SK-N-SH treated with all-trans-retinoic acid at 6 μM for 48 hours (cell line): ENCODE measurements around the gene PEDS1.

Experiments
- ATAC-seq: fragments of 200-7000 bp; cut with Tn5 transposase; 3 replicates; pipeline ENCODE4 v1.9.1; 2020; ENCODE audit warnings: mild to moderate bottlenecking, moderate library complexity
- ARNTL ChIP-seq: fragments of 450-650 bp; formaldehyde crosslinking; IDR thresholded peaks from 2 replicates; pipeline ENCODE4 v1.5.0; 2020; ENCODE audit warnings: low read depth, mild to moderate bottlenecking, moderate library complexity, borderline replicate concordance
- CSDC2 ChIP-seq: fragments of 250-450 bp; sonication (Bioruptor Pico); IDR thresholded peaks from 2 replicates; pipeline ENCODE4 v1.5.0; 2020; ENCODE audit warnings: mild to moderate bottlenecking, moderate library complexity
- CSRNP3 ChIP-seq: fragments of 250-450 bp; sonication (Bioruptor Pico); IDR thresholded peaks from 2 replicates; pipeline ENCODE4 v1.5.1; 2021; ENCODE audit warnings: mild to moderate bottlenecking, moderate library complexity
- ISL1 ChIP-seq: fragments of 250-450 bp; sonication (Bioruptor Pico); IDR thresholded peaks from 2 replicates; pipeline ENCODE4 v2.1.2; 2022; ENCODE audit warnings: mild to moderate bottlenecking, moderate library complexity
- OSR1 ChIP-seq: fragments of 250-450 bp; sonication (Bioruptor Pico); IDR thresholded peaks from 2 replicates; pipeline ENCODE4 v1.8.0; 2022; ENCODE audit warnings: moderate library complexity, mild to moderate bottlenecking, inconsistent platforms
- PATZ1 ChIP-seq: fragments of 250-450 bp; sonication (Bioruptor Pico); IDR thresholded peaks from 2 replicates; pipeline ENCODE4 v1.8.0; 2020; ENCODE audit warnings: mild to moderate bottlenecking, moderate library complexity, borderline replicate concordance
- POU6F1 ChIP-seq: fragments of 250-450 bp; sonication (Bioruptor Pico); IDR thresholded peaks from 2 replicates; pipeline ENCODE4 v1.8.0; 2021; ENCODE audit warnings: low read depth, mild to moderate bottlenecking, moderate library complexity, borderline replicate concordance
- PPARA ChIP-seq: fragments of 250-450 bp; sonication (Bioruptor Pico); IDR thresholded peaks from 2 replicates; pipeline ENCODE4 v1.5.0; 2020; ENCODE audit warnings: mild to moderate bottlenecking, borderline replicate concordance
- TOX ChIP-seq: fragments of 250-450 bp; sonication (Bioruptor Pico); IDR thresholded peaks from 2 replicates; pipeline ENCODE4 v1.8.0; 2021; ENCODE audit warnings: mild to moderate bottlenecking, moderate library complexity, borderline replicate concordance
- TSHZ2 ChIP-seq: fragments of 250-450 bp; sonication (Bioruptor Pico); IDR thresholded peaks from 2 replicates; pipeline ENCODE4 v1.5.0; 2020; ENCODE audit warnings: mild to moderate bottlenecking, moderate library complexity
- ZC3H10 ChIP-seq: fragments of 250-450 bp; sonication (Bioruptor Pico); IDR thresholded peaks from 2 replicates; pipeline ENCODE4 v1.5.1; 2021; ENCODE audit warnings: mild to moderate bottlenecking, moderate library complexity
- ZFP3 ChIP-seq: fragments of 250-450 bp; sonication (Bioruptor Pico); IDR thresholded peaks from 2 replicates; pipeline ENCODE4 v1.5.0; 2020; ENCODE audit warnings: mild to moderate bottlenecking, moderate library complexity
- ZFP30 ChIP-seq: fragments of 450-650 bp; formaldehyde crosslinking; IDR thresholded peaks from 2 replicates; pipeline ENCODE4 v1.5.0; 2022; ENCODE audit warnings: mild to moderate bottlenecking, moderate library complexity
- ZNF565 ChIP-seq: fragments of 450-650 bp; formaldehyde crosslinking; conservative IDR thresholded peaks from 2 replicates; pipeline ENCODE4 v1.5.0; 2020; ENCODE audit warnings: low read depth, mild to moderate bottlenecking, moderate library complexity
- ZNF70 ChIP-seq: fragments of 450-650 bp; formaldehyde crosslinking; IDR thresholded peaks from 2 replicates; pipeline ENCODE4 v1.5.0; 2020; ENCODE audit warnings: mild to moderate bottlenecking, moderate library complexity
- ZNF8 ChIP-seq: fragments of 450-650 bp; formaldehyde crosslinking; IDR thresholded peaks from 2 replicates; pipeline ENCODE4 v1.5.0; 2020; ENCODE audit warnings: mild to moderate bottlenecking, moderate library complexity

The PEDS1 gene

GRCh38 chr20:50190251-50191064, 36.9 kb upstream of the PEDS1 start, which contains the start of gene CEBPB:
TSS of gene CEBPB (plus strand) at chr20:50190830. CDS start at chr20:50191034, 204 bp downstream.
- peak; percentile 67 for ATAC-seq
- TF ChIP-seq ZC3H10 (CRISPR knock-in tag) (no peak), ZFP30 (CRISPR knock-in tag) (no peak), ZNF565 (no peak), TOX (CRISPR knock-in tag) (no peak), ZFP3 (CRISPR knock-in tag) (no peak), ARNTL (CRISPR knock-in tag) (no peak), POU6F1 (CRISPR knock-in tag) (no peak), OSR1 (no peak), ZNF70 (CRISPR knock-in tag) (no peak), ISL1 (CRISPR knock-in tag) (no peak), ZNF8 (CRISPR knock-in tag) (no peak), CSRNP3 (no peak), PATZ1 (no peak)

GRCh38 chr20:50189681-50190250, 36.2 kb upstream of the PEDS1 start:
- no peak for ATAC-seq
- TF ChIP-seq ZC3H10 (CRISPR knock-in tag) (no peak), ISL1 (CRISPR knock-in tag) (no peak), ZNF70 (CRISPR knock-in tag) (no peak), ZFP30 (CRISPR knock-in tag) (no peak), PPARA (CRISPR knock-in tag) (no peak), ZNF565 (no peak), ZFP3 (CRISPR knock-in tag) (no peak), TOX (CRISPR knock-in tag) (no peak), PATZ1 (no peak), OSR1 (no peak), ARNTL (CRISPR knock-in tag) (no peak)

GRCh38 chr20:50188879-50189680, 35.6 kb upstream of the PEDS1 start:
- TF ChIP-seq PPARA (CRISPR knock-in tag) = no peak
- TF ChIP-seq ZNF565 = no peak
- no peak for TF ChIP-seq ZFP30 (CRISPR knock-in tag)
- TF ChIP-seq, all 23 proteins: peak for 0
- ATAC-seq = no peak

GRCh38 chr20:50188287-50188688, 34.8 kb upstream of the PEDS1 start:
- no peak for ATAC-seq
- TF ChIP-seq ZC3H10 (CRISPR knock-in tag) (no peak), OSR1 (no peak), ZNF565 (no peak), ZFP30 (CRISPR knock-in tag) (no peak), TSHZ2 (CRISPR knock-in tag) (no peak), CSDC2 (no peak), PPARA (CRISPR knock-in tag) (no peak), ZNF8 (CRISPR knock-in tag) (no peak), CSRNP3 (no peak), PATZ1 (no peak)
